Nephron progenitor cell (in vitro differentiated cells): ENCODE results near the gene RBM20.

Experiments
- DNase-seq: peaks from one replicate; pipeline ENCODE4 v3.0.0; 2021
- H3K27ac Mint-ChIP-seq: 2 replicates; pipeline ENCODE4 v1.8.0; 2021; ENCODE audit warnings: mild to moderate bottlenecking, moderate library complexity, mixed read lengths
- H3K27me3 Mint-ChIP-seq: 2 replicates; pipeline ENCODE4 v1.8.0; 2021; ENCODE audit warnings: mild to moderate bottlenecking, low read depth, mixed read lengths; ENCODE audit not compliant: poor library complexity
- H3K36me3 Mint-ChIP-seq: 2 replicates; pipeline ENCODE4 v1.8.0; 2021; ENCODE audit warnings: low read depth, mixed read lengths
- H3K4me1 Mint-ChIP-seq: 2 replicates; pipeline ENCODE4 v1.8.0; 2021; ENCODE audit warnings: mixed read lengths
- H3K4me3 Mint-ChIP-seq: 2 replicates; pipeline ENCODE4 v1.8.0; 2021; ENCODE audit warnings: mild to moderate bottlenecking, moderate library complexity, mixed read lengths
- H3K9me3 Mint-ChIP-seq: 2 replicates; pipeline ENCODE4 v1.8.0; 2021; ENCODE audit warnings: mild to moderate bottlenecking, moderate library complexity, mixed read lengths
- CTCF ChIP-seq: fragments of 200-600 bp; sonication (generic); IDR thresholded peaks from 2 replicates; pipeline ENCODE4 v1.5.0; 2021; ENCODE audit warnings: antibody characterized with exemption

RBM20 gene

DNA sequence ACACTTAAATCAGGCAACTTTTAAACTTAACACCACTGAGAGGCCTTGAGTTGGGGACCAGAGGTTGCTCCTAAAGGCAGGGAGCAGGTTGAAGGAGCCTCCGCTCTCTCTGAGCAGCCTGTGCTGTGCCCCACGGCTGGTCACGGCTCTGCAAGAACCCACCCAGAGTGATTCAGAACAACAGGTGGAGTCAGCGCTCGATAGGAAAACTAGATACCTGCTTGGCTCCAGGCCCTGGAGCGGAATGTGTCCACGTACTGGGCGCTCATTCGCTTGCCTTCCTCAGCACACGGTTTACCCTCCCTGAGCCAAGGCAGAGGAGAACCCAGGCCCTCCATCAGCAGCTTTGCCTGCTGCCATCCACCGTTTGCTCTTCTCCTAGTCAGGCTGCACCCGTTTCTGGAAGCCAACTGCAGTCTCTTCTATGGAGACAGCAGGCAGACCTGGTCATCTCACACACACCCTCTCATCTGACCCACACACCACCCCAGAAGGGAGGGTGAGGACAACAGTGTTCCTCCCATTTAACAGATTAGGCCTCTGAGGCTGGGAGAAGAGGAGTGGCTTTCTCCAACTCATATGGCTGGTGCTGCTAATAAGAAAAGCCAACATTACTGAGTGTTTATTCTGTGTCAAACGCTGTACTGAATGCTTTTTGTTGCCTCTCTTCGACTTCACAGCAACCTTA, 189.9 kb downstream of the RBM20 start:
- Mint-ChIP-seq H3K27ac (peak overlapping the region; percentile 96), H3K4me1 (peaks cover 80% of the 10 kb centered on the region)
- no peak for TF ChIP-seq CTCF

DNA sequence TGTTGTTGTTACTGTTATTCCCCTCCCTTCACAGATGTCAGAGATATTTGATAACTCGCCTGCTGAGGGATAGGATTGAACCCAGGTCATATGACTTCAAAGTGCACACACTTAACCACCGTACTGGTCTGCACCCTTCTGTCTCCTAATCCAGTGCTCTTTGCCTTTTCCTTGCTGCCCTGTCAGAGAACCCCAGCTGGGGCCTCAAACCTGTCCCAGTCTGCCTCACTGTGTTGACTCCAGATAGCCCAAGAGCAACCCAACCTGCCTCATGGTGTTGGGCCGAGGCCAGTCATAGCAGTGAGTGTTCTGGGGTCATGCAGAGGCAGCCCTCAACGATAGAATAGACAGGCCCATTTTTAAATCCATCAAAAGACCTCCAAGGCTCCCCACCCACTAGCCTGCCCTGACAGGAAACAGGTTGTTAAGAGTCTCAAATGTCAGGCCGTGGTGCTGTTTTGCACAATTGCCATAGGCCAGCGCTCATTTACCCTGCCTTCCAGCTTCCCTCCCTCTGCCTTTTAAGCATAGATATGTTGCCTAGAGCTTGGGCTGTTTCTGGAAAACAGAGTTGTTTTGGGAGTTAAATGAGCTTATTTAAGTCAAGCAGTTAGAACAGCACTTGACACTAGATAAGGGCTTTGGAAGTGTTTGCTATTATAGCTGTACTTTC, 190.6 kb downstream of the RBM20 start:
- TF ChIP-seq CTCF = no peak
- H3K27ac Mint-ChIP-seq = peak overlapping the region; percentile 96
- H3K9me3 Mint-ChIP-seq = no peaks in the 10 kb centered on the region
- H3K4me1 Mint-ChIP-seq = peaks cover 80% of the 10 kb centered on the region
- DNase-seq = peak; percentile 40
- no peaks in the 10 kb centered on the region for H3K27me3 Mint-ChIP-seq
- H3K36me3 Mint-ChIP-seq = peaks cover 4% of the 10 kb centered on the region
- peak overlapping the region; percentile 27 for H3K4me3 Mint-ChIP-seq

More for the DNA sequence above, 189.9 kb downstream of the RBM20 start:
- H3K36me3 Mint-ChIP-seq = peaks cover 4% of the 10 kb centered on the region
- H3K9me3 Mint-ChIP-seq = no peaks in the 10 kb centered on the region
- no peak for DNase-seq
- no peaks in the 10 kb centered on the region for H3K27me3 Mint-ChIP-seq
- no peak overlapping the region for H3K4me3 Mint-ChIP-seq

DNA sequence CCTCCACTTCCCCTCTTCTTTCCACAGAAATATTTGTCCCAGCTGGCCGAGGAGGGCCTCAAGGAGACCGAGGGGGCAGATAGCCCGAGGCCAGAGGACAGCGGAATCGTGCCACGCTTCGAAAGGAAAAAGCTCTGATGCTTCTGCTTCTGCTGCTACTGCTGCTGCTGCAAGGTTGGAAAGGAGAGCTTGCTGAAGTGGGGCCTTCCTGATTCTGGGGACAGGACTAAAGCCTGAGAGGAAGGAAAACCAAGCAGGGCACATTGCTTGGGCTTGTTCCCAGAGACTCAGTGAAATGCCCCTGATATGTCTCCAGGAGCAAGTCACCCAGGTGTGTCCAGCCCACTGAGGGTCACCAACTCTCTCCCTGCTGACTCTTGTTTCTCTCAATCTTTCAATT, 191.7 kb downstream of the RBM20 start:
- peak overlapping the region; percentile 96 for H3K27ac Mint-ChIP-seq
- H3K4me1 Mint-ChIP-seq = peaks cover 72% of the 10 kb centered on the region
- no peak for TF ChIP-seq CTCF
- no peaks in the 10 kb centered on the region for H3K27me3 Mint-ChIP-seq
- no peak for DNase-seq
- H3K36me3 Mint-ChIP-seq = peaks cover 4% of the 10 kb centered on the region
- no peaks in the 10 kb centered on the region for H3K9me3 Mint-ChIP-seq
- H3K4me3 Mint-ChIP-seq = peak overlapping the region; percentile 41

- TF ChIP-seq CTCF = no peak
- no peaks in the 10 kb centered on the region for H3K36me3 Mint-ChIP-seq
- H3K4me1 Mint-ChIP-seq = peaks cover 72% of the 10 kb centered on the region
- H3K9me3 Mint-ChIP-seq = no peaks in the 10 kb centered on the region
- H3K27me3 Mint-ChIP-seq = no peaks in the 10 kb centered on the region
- no peak overlapping the region for H3K4me3 Mint-ChIP-seq
- DNase-seq = no peak
- peak overlapping the region; percentile 47 for H3K27ac Mint-ChIP-seq
These were observed 192.6 kb downstream of the RBM20 start for GRCh38 chr10:110836706-110837105.

DNA sequence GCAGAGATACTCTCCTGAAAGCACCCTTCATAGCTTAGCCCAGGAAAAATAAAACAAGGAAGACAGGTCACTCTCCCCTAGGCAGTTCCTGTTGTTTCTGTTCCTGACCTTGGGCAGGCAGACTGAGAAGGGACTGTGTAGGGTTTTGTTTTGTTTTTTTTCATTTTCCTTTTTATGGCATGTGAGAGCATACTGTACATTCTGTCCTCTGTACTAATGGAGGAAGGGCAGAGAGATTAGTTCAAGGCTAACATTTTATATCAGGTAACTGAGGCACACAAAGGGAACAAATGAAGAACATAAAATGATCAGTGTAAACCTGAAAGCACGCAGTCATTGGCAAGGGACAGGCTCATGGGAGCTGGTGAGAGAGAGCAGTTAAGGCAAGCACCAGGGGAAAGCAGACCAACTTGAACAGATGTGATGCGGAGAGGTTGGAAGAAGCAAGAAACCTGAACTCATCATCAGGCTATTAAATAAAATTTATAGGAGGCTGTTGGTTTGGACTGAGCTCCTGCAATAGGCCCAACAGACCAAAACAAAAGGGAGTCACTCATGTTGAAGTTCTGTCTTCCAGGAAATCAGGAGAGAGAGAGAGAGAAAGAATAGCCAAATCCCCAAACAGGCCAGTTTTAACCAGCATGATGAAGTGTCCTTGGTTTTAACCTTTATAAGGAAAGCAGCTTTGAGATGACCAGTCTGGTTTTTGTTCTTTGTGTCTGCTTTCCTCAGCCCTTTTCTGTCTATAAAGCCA, 193.5 kb downstream of the RBM20 start:
- no peaks in the 10 kb centered on the region for H3K36me3 Mint-ChIP-seq
- peak overlapping the region; percentile 47 for H3K27ac Mint-ChIP-seq
- peaks cover 81% of the 10 kb centered on the region for H3K4me1 Mint-ChIP-seq
- no peak for DNase-seq
- no peak for TF ChIP-seq CTCF
- peak overlapping the region; percentile 15 for H3K4me3 Mint-ChIP-seq
- no peaks in the 10 kb centered on the region for H3K27me3 Mint-ChIP-seq
- no peaks in the 10 kb centered on the region for H3K9me3 Mint-ChIP-seq
